Measurements from ENCODE around the gene GLT8D2. TPM values are rescaled to one million over a fixed set of nuclear protein-coding genes. Genes with fewer than 3 reads are reported as not detected.

The GLT8D2 gene
- total and polyA plus RNA-seq, 2 donors (not counting 1 experiment from before 2014, with no cell fraction given), result not detected

DNA sequence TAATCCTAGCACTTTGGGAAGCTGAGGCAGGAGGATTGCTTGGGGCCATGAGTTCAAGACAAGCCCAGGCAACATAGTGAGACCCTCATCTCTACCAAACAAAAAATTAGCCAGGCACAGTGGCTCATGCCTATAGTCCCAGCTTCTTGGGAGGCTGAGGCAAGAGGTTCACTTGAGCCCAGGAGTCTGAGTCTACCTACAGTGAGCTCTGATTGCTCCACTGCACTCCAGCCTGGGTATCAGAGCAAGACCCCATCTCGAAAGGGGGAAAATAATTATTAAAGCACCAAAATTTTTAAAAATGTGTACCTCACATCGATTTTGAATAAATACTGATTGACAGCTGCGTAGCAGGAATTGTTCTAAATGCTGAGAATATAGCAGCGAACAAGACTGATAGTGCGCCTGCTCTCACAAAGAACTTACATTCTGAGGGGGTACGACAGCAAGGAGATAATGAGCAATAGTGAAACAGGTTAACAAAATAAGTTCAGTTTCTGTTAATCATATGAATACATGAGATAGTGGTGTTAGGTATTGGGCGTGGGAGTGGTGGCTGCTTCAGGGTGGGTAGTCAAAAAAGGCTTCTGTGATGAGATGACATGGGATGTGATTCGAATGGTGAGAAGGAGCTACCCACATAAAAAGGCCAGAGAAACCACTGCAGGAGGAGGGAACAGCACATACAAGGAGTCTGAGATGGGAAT lies 33.9 kb upstream of the GLT8D2 start:
- no peak for ATAC-seq (ENCODE audit: low read depth)
- Histone ChIP-seq H3K4me1 (ENCODE audit: control insufficient read depth in 2 of 2, insufficient read depth in 2 of 2, low read length in 2 of 2) (no peaks in the 10 kb centered on the region), H3K27me3 (replicated peaks in 1 of 4; ENCODE audit: control extremely low read depth in 1 of 4, control insufficient read depth in 3 of 4, insufficient read depth in 4 of 4, low read length in 3 of 4) (no peaks in the 10 kb centered on the region), H3K36me3 (replicated peaks in 1 of 2; ENCODE audit: control extremely low read depth in 1 of 2, control insufficient read depth in 1 of 2, extremely low read depth in 1 of 2, insufficient read depth in 2 of 2, low read length in 1 of 2) (peaks cover 24 to 49% of the 10 kb centered on the region in 2 experiments), H3K9ac (ENCODE audit: low read length) (no peak overlapping the region), H4K20me1 (ENCODE audit: control insufficient read depth, insufficient read depth, low read length, poor library complexity, severe bottlenecking) (no peaks in the 10 kb centered on the region), H3K27ac (ENCODE audit: low read length in 2 of 2) (no peak overlapping the region), H2AFZ (ENCODE audit: insufficient read depth, low read depth, low read length, poor library complexity, severe bottlenecking) (no peak overlapping the region), H3K9me3 (ENCODE audit: control extremely low read depth in 1 of 3, control insufficient read depth in 2 of 3, insufficient read depth in 1 of 3, low read length in 2 of 3) (no peaks in the 10 kb centered on the region), H3K4me3 (ENCODE audit: control extremely low read depth in 1 of 5, extremely low read depth in 1 of 5, insufficient read depth in 1 of 5, low read depth in 2 of 5, low read length in 4 of 5) (no peak overlapping the region), H3K4me2 (replicated peaks; ENCODE audit: low read depth, low read length, poor library complexity, severe bottlenecking) (no peak overlapping the region), H3K79me2 (ENCODE audit: control insufficient read depth, insufficient read depth, low read length) (no peaks in the 10 kb centered on the region)
- no peak for DNase-seq
- H3K9me3 Mint-ChIP-seq (ENCODE audit: insufficient read depth), result no peaks in the 10 kb centered on the region
- no peak overlapping the region for H3K27ac Mint-ChIP-seq
- POLR2A ChIA-PET, result no interaction called here
- intact Hi-C loops (cut with micrococcal nuclease), result no loop called here
- no peaks in the 10 kb centered on the region for H3K27me3 Mint-ChIP-seq
- 71% methylated on average over 6 of the region's 8 CpGs for WGBS (ENCODE audit: insufficient coverage)
- no peak overlapping the region for H3K4me3 Mint-ChIP-seq
- no peak for TF ChIP-seq EZH2 (IDR thresholded peaks at IDR 0.05; ENCODE audit: borderline replicate concordance, insufficient read depth, low read depth, low read length, poor library complexity, severe bottlenecking)
- TF ChIP-seq, protein P1, sequence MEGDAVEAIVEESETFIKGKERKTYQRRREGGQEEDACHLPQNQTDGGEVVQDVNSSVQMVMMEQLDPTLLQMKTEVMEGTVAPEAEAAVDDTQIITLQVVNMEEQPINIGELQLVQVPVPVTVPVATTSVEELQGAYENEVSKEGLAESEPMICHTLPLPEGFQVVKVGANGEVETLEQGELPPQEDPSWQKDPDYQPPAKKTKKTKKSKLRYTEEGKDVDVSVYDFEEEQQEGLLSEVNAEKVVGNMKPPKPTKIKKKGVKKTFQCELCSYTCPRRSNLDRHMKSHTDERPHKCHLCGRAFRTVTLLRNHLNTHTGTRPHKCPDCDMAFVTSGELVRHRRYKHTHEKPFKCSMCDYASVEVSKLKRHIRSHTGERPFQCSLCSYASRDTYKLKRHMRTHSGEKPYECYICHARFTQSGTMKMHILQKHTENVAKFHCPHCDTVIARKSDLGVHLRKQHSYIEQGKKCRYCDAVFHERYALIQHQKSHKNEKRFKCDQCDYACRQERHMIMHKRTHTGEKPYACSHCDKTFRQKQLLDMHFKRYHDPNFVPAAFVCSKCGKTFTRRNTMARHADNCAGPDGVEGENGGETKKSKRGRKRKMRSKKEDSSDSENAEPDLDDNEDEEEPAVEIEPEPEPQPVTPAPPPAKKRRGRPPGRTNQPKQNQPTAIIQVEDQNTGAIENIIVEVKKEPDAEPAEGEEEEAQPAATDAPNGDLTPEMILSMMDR (IDR thresholded peaks at IDR 0.05), result no peak
- no peaks in the 10 kb centered on the region for H3K4me1 Mint-ChIP-seq
- CTCF ChIA-PET, result no interaction called here

DNA sequence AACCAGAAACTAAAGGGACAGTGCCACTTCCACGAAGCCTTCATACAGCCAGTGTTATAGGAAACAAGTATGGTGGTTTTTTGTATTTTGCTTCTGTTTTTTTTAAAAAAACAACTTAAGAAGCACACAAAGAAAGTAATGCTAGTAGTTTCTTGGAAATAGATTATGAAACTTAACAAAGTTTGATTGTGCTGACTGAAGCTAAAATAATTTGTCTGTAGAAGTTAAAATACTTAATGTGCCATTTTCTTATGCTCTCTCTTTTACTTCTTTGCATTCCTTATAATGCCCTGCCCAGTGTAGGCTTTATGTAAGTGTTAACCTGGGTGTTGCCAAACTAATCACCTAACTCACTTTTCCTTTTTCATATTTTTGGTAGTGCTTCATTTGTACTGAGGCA lies 30.8 kb upstream of the GLT8D2 start:
- H2AFZ ChIP-seq (ENCODE audit: insufficient read depth, low read depth, low read length, poor library complexity, severe bottlenecking), result no peak overlapping the region
- H4K20me1 ChIP-seq (ENCODE audit: control insufficient read depth, insufficient read depth, low read length, poor library complexity, severe bottlenecking), result no peaks in the 10 kb centered on the region
- Mint-ChIP-seq H3K4me1 (peaks cover 2% of the 10 kb centered on the region), H3K9me3 (ENCODE audit: insufficient read depth) (no peaks in the 10 kb centered on the region), H3K4me3 (no peak overlapping the region), H3K27ac (no peak overlapping the region), H3K27me3 (no peaks in the 10 kb centered on the region)
- ATAC-seq (ENCODE audit: low read depth) (no peak), DNase-seq (no peak)
- no peaks in the 10 kb centered on the region for H3K4me1 ChIP-seq (ENCODE audit: control insufficient read depth in 2 of 2, insufficient read depth in 2 of 2, low read length in 2 of 2)
- H3K79me2 ChIP-seq (ENCODE audit: control insufficient read depth, insufficient read depth, low read length), result peaks cover 14% of the 10 kb centered on the region
- ChIA-PET POLR2A (no interaction called here), CTCF (interaction anchor here (0.5 kb wide), 1 partner anchor 1059 kb away, joined by 3 read pairs; no protein-coding TSS in a partner anchor)
- no peaks in the 10 kb centered on the region for H3K9me3 ChIP-seq (ENCODE audit: control extremely low read depth in 1 of 3, control insufficient read depth in 2 of 3, insufficient read depth in 1 of 3, low read length in 2 of 3)
- no peak overlapping the region for H3K4me2 ChIP-seq (replicated peaks; ENCODE audit: low read depth, low read length, poor library complexity, severe bottlenecking)
- no peak overlapping the region for H3K4me3 ChIP-seq (ENCODE audit: control extremely low read depth in 1 of 5, extremely low read depth in 1 of 5, insufficient read depth in 1 of 5, low read depth in 2 of 5, low read length in 4 of 5)
- no peak for TF ChIP-seq EZH2 (IDR thresholded peaks at IDR 0.05; ENCODE audit: borderline replicate concordance, insufficient read depth, low read depth, low read length, poor library complexity, severe bottlenecking)
- TF ChIP-seq, protein P1 (IDR thresholded peaks at IDR 0.05), result no peak
- peaks cover 15 to 33% of the 10 kb centered on the region in 2 experiments for H3K36me3 ChIP-seq (replicated peaks in 1 of 2; ENCODE audit: control extremely low read depth in 1 of 2, control insufficient read depth in 1 of 2, extremely low read depth in 1 of 2, insufficient read depth in 2 of 2, low read length in 1 of 2)
- no peak overlapping the region for H3K27ac ChIP-seq (ENCODE audit: low read length in 2 of 2)
- H3K27me3 ChIP-seq (replicated peaks in 1 of 4; ENCODE audit: control extremely low read depth in 1 of 4, control insufficient read depth in 3 of 4, insufficient read depth in 4 of 4, low read length in 3 of 4), result no peaks in the 10 kb centered on the region
- intact Hi-C loops (cut with micrococcal nuclease), result no loop called here
- WGBS (ENCODE audit: insufficient coverage), result no CpG with 5 or more reads among the region's 1 CpG
- no peak overlapping the region for H3K9ac ChIP-seq (ENCODE audit: low read length)

All from B cell (primary cell).